Tibial nerve (tissue), 3 donors: ENCODE measurements around the gene FMO2.

ENCODE experiments used
- POLR2A ChIP-seq, 2 donors: fragments of 450-650 bp; IDR thresholded peaks; one replicate each; pipeline ENCODE4 v1.6.1; 2017; ENCODE audit warnings: antibody characterized with exemption in 2 of 2, mild to moderate bottlenecking in 2 of 2, moderate library complexity in 2 of 2
- TF ChIP-seq, protein P1 (sequence below), 5 experiments: fragments of 200-600 bp in 3 of 5; fragments of 450-650 bp in 2 of 5; sonication (generic) in 3 of 5; IDR thresholded peaks; one replicate each; pipeline ENCODE4 v1.5.1; 2016 to 2019; ENCODE audit warnings: antibody characterized with exemption in 5 of 5, mild to moderate bottlenecking in 3 of 5, moderate library complexity in 2 of 5

DNA sequence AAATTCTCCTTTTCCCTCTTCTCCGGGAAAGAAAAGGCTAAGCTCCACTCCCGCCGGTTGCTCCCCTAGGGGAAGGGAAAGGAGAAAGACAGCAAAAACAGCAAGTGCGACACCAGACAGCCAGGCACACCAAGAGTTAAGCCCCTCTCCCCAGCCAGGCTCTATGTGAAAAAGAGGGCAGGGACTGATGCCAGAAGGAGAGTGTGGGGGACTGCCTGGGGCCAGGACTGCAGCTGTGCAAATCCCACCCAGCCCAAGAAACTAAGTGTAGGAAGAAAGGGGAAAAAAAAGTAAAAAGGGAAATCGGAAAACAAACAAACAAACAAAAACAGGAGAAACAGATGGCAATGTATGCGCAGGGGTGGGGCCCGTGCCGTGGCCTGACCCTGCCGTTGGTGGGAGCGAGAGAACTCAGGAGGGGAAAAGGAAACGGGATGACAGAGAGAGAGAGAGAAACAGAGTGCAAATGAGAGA, 35.5 kb downstream of the FMO2 start:
- TF ChIP-seq, protein P1, sequence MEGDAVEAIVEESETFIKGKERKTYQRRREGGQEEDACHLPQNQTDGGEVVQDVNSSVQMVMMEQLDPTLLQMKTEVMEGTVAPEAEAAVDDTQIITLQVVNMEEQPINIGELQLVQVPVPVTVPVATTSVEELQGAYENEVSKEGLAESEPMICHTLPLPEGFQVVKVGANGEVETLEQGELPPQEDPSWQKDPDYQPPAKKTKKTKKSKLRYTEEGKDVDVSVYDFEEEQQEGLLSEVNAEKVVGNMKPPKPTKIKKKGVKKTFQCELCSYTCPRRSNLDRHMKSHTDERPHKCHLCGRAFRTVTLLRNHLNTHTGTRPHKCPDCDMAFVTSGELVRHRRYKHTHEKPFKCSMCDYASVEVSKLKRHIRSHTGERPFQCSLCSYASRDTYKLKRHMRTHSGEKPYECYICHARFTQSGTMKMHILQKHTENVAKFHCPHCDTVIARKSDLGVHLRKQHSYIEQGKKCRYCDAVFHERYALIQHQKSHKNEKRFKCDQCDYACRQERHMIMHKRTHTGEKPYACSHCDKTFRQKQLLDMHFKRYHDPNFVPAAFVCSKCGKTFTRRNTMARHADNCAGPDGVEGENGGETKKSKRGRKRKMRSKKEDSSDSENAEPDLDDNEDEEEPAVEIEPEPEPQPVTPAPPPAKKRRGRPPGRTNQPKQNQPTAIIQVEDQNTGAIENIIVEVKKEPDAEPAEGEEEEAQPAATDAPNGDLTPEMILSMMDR (IDR thresholded peaks at IDR 0.05): no peak
- TF ChIP-seq POLR2A (IDR thresholded peaks at IDR 0.05): no peak
